Stimulated activated CD4-positive, alpha-beta T cell treated with anti-CD3 and anti-CD28 coated beads, Interleukin-4, amount 100 ng/mL, for 1 hour (primary cell): ENCODE data around the gene S1PR3.

ENCODE experiments used
- DNase-seq: peaks from one replicate; pipeline ENCODE4 v3.0.0-alpha.2; 2020

S1PR3 gene

GRCh38 chr9:88993871-88994460 lies 2.7 kb downstream of the S1PR3 start:
- no peak for DNase-seq

GRCh38 chr9:88994469-88995199 lies 3.4 kb downstream of the S1PR3 start:
- DNase-seq: no peak

- no peak for DNase-seq
These were observed 3.9 kb downstream of the S1PR3 start for GRCh38 chr9:88995200-88995577.

GRCh38 chr9:88995627-88996026 lies 4.4 kb downstream of the S1PR3 start:
- DNase-seq: no peak

- no peak for DNase-seq
These were observed 5.0 kb downstream of the S1PR3 start for GRCh38 chr9:88996046-88996920.

- no peak for DNase-seq
These were observed 5.6 kb downstream of the S1PR3 start for GRCh38 chr9:88996921-88997235.

GRCh38 chr9:88997646-88998045 lies 6.4 kb downstream of the S1PR3 start:
- no peak for DNase-seq

- DNase-seq: no peak
These were observed 7.2 kb downstream of the S1PR3 start for GRCh38 chr9:88998503-88998902.

GRCh38 chr9:88998911-88999310 lies 7.6 kb downstream of the S1PR3 start:
- no peak for DNase-seq

GRCh38 chr9:89000371-89000781 lies 9.1 kb downstream of the S1PR3 start:
- no peak for DNase-seq

- peak; percentile 82 for DNase-seq
These were observed 10.0 kb downstream of the S1PR3 start for GRCh38 chr9:89000973-89001916.

GRCh38 chr9:89001917-89002540 lies 10.8 kb downstream of the S1PR3 start:
- DNase-seq: no peak

- DNase-seq: no peak
These were observed 11.7 kb downstream of the S1PR3 start for GRCh38 chr9:89002987-89003386.

- DNase-seq: no peak
These were observed 14.1 kb downstream of the S1PR3 start for GRCh38 chr9:89005323-89005722.

GRCh38 chr9:89006267-89006666 lies 15.0 kb downstream of the S1PR3 start:
- DNase-seq: no peak

- no peak for DNase-seq
These were observed 16.0 kb downstream of the S1PR3 start for GRCh38 chr9:89006996-89007967.

- no peak for DNase-seq
These were observed 16.9 kb downstream of the S1PR3 start for GRCh38 chr9:89008055-89008743.

GRCh38 chr9:89008744-89009545 lies 17.7 kb downstream of the S1PR3 start:
- DNase-seq: no peak

GRCh38 chr9:89009546-89009840 lies 18.2 kb downstream of the S1PR3 start:
- DNase-seq: no peak

GRCh38 chr9:89010056-89010455 lies 18.8 kb downstream of the S1PR3 start:
- no peak for DNase-seq
